Natural killer cell (primary cell): Measurements from ENCODE around the gene FZD8. TPM values are rescaled to one million over a fixed set of nuclear protein-coding genes. Genes with fewer than 3 reads are reported as not detected.

Source experiments
- ATAC-seq, 3 donors: fragments of 150-1000 bp in 2 of 3; fragments of 200-7000 bp in 1 of 3; cut with Tn5 transposase; 1 replicate in 1 of 3; 2 replicates in 2 of 3; pipeline ENCODE4 v1.10.0; 2021; ENCODE audit warnings: mild to moderate bottlenecking in 2 of 3, moderate library complexity in 2 of 3
- DNase-seq, 2 donors: peaks; one replicate each; pipeline versions ENCODE4 v3.0.0 to v3.0.0-alpha.2; 2013 to 2021; ENCODE audit warnings: mixed read lengths in 1 of 2
- H3K27ac ChIP-seq: one replicate; pipeline ENCODE4 v1.5.1; 2013; ENCODE audit warnings: mild to moderate bottlenecking, low read length
- H3K27me3 ChIP-seq: one replicate; pipeline ENCODE4 v1.6.1; 2013; ENCODE audit warnings: low read length; ENCODE audit not compliant: control insufficient read depth, insufficient read depth
- H3K36me3 ChIP-seq: one replicate; pipeline ENCODE4 v1.6.1; 2013; ENCODE audit warnings: low read length; ENCODE audit not compliant: control insufficient read depth, insufficient read depth
- H3K4me1 ChIP-seq: one replicate; pipeline ENCODE4 v1.6.1; 2013; ENCODE audit warnings: low read length; ENCODE audit not compliant: control insufficient read depth, insufficient read depth
- H3K4me3 ChIP-seq: one replicate; pipeline ENCODE4 v1.5.1; 2013; ENCODE audit warnings: low read length
- H3K9me3 ChIP-seq: one replicate; pipeline ENCODE4 v1.6.1; 2013; ENCODE audit warnings: low read length; ENCODE audit not compliant: control insufficient read depth, insufficient read depth
- H3K27ac Mint-ChIP-seq, 2 donors: one replicate each; pipeline ENCODE4 v1.8.0; 2022; ENCODE audit warnings: mild to moderate bottlenecking in 2 of 2, mixed read lengths in 2 of 2, moderate library complexity in 1 of 2
- H3K27me3 Mint-ChIP-seq, 2 donors: one replicate each; pipeline ENCODE4 v1.8.0; 2022; ENCODE audit warnings: low read depth in 2 of 2, mixed read lengths in 2 of 2
- H3K36me3 Mint-ChIP-seq: one replicate; pipeline ENCODE4 v1.8.0; 2022; ENCODE audit warnings: mixed read lengths
- H3K4me1 Mint-ChIP-seq, 2 donors: one replicate each; pipeline ENCODE4 v1.8.0; 2022; ENCODE audit warnings: mixed read lengths in 2 of 2
- H3K4me3 Mint-ChIP-seq: one replicate; pipeline ENCODE4 v1.8.0; 2022; ENCODE audit warnings: mild to moderate bottlenecking, moderate library complexity, mixed read lengths
- H3K9me3 Mint-ChIP-seq, 2 donors: one replicate each; pipeline ENCODE4 v1.8.0; 2022; ENCODE audit warnings: mixed read lengths in 2 of 2
- WGBS: methylation state at CpG from one replicate; pipeline ENCODE4 v1.1.7; 2013; ENCODE audit warnings: missing lambda C conversion rate; ENCODE audit not compliant: insufficient coverage; 5-methylcytosine and 5-hydroxymethylcytosine counted together
- intact Hi-C: fragments of 100-400 bp; cut with micrococcal nuclease; formaldehyde crosslinking; loops from one replicate; pipeline ENCODE4 v1.14.2; 2022
- total RNA-seq, 4 donors: library from RNA; stranded (reverse); fragments of 120-200 nt in 1 of 4; gene quantifications; one replicate each; pipeline versions ENCODE4 v1.2.3 to v1.2.4, GENCODE V29; 2013 to 2022
- TF ChIP-seq, protein P1 (sequence below): fragments of 200-600 bp; IDR thresholded peaks from one replicate; pipeline ENCODE4 v1.8.0; 2022; ENCODE audit warnings: antibody characterized with exemption

Gene FZD8
- total RNA-seq, 3 donors from 2014 or later (not counting 1 experiment from before 2014, with no cell fraction given): 0.85 to 1.4 (median 1.4) TPM

DNA sequence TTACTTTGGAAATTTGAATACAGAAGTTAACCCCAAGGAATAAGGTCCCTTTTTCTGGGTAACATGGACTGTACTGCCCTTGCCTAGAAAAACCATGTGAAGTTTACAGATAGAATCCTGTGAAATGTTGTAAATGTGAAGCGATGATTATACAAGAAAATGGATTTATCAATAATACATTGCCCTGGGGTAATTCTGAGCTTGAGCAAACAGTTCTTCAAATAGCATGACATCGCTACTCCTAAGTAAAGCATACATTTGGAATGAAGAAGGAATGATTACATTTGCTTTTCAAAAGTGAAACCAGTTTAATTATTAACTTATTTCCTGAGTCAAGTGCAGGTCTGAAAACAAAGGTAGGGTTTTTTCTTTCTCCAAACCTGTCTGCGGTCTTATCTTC is 43.3 kb upstream of the FZD8 start:
- H3K4me3 Mint-ChIP-seq: no peak overlapping the region
- intact Hi-C loops: no loop called here
- peaks cover 5 to 12% of the 10 kb centered on the region in 2 donors for H3K9me3 Mint-ChIP-seq
- no peaks in the 10 kb centered on the region for H3K36me3 Mint-ChIP-seq
- peaks cover 0 to 2% of the 10 kb centered on the region in 2 donors for H3K27me3 Mint-ChIP-seq
- TF ChIP-seq, protein P1, sequence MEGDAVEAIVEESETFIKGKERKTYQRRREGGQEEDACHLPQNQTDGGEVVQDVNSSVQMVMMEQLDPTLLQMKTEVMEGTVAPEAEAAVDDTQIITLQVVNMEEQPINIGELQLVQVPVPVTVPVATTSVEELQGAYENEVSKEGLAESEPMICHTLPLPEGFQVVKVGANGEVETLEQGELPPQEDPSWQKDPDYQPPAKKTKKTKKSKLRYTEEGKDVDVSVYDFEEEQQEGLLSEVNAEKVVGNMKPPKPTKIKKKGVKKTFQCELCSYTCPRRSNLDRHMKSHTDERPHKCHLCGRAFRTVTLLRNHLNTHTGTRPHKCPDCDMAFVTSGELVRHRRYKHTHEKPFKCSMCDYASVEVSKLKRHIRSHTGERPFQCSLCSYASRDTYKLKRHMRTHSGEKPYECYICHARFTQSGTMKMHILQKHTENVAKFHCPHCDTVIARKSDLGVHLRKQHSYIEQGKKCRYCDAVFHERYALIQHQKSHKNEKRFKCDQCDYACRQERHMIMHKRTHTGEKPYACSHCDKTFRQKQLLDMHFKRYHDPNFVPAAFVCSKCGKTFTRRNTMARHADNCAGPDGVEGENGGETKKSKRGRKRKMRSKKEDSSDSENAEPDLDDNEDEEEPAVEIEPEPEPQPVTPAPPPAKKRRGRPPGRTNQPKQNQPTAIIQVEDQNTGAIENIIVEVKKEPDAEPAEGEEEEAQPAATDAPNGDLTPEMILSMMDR: no peak
- no peak for DNase-seq
- Histone ChIP-seq H3K27ac (no peak overlapping the region), H3K36me3 (no peaks in the 10 kb centered on the region), H3K27me3 (no peaks in the 10 kb centered on the region), H3K4me1 (no peaks in the 10 kb centered on the region), H3K9me3 (no peaks in the 10 kb centered on the region), H3K4me3 (no peak overlapping the region)
- H3K27ac Mint-ChIP-seq: no peak overlapping the region
- WGBS: 100% methylated on average over 3 of the region's 3 CpGs
- no peaks in the 10 kb centered on the region for H3K4me1 Mint-ChIP-seq
- ATAC-seq: no peak

DNA sequence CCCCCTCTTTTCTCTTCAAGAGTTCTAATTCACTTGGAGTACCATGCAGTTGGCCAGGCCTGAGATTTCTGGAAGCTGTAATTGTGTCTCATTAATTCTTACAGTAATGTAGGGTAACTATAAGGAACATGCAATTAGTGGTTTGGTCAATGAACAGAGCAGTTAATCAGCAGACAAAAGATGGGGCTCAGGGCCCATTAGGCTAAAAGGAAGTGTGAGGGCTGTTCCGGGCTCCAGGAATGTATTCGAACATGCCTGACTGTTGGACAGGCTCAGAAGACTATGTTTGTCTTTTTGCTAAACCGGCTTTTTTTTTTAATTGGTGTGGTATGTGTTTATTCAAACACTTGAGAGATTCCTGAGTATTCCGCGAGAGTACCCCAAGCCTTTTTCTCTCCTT is 42.5 kb upstream of the FZD8 start:
- WGBS: 96% methylated on average over 3 of the region's 5 CpGs
- TF ChIP-seq, protein P1: no peak
- Mint-ChIP-seq H3K36me3 (no peaks in the 10 kb centered on the region), H3K4me3 (no peak overlapping the region), H3K4me1 (no peaks in the 10 kb centered on the region), H3K27ac (no peak overlapping the region), H3K27me3 (no peaks in the 10 kb centered on the region), H3K9me3 (peaks cover 5 to 12% of the 10 kb centered on the region in 2 donors)
- no peaks in the 10 kb centered on the region for H3K4me1 ChIP-seq
- intact Hi-C loops: no loop called here
- no peaks in the 10 kb centered on the region for H3K9me3 ChIP-seq
- H3K27me3 ChIP-seq: no peaks in the 10 kb centered on the region
- DNase-seq (no peak), ATAC-seq (no peak)
- H3K27ac ChIP-seq: no peak overlapping the region
- H3K4me3 ChIP-seq: no peak overlapping the region
- no peaks in the 10 kb centered on the region for H3K36me3 ChIP-seq

DNA sequence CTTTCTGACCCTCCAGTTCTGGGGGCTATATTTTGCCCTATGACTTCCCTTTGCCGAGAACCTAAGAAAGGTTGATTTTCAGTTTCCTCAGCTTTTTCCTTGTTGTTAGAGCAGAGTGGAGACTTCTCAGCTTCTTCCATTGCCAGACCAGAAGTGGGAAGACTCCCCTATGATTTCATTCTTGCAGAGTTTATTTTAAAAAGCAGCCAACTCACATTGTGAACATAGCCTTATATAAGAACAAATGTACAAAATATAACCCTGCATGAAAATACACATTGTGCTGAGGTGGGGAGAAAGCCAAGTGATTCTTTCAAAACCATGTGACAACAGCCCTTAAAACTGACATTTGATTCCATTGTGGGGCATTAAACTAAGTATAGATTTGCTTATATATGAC is 33.8 kb upstream of the FZD8 start:
- intact Hi-C loops: no loop called here
- no peak overlapping the region for H3K27ac ChIP-seq
- Mint-ChIP-seq H3K4me1 (no peaks in the 10 kb centered on the region), H3K9me3 (peaks cover 2 to 5% of the 10 kb centered on the region in 2 donors), H3K36me3 (no peaks in the 10 kb centered on the region), H3K27me3 (no peaks in the 10 kb centered on the region), H3K27ac (no peak overlapping the region), H3K4me3 (no peak overlapping the region)
- H3K27me3 ChIP-seq: no peaks in the 10 kb centered on the region
- DNase-seq: no peak
- 89% methylated on average over 1 of the region's 1 CpG for WGBS
- no peak overlapping the region for H3K4me3 ChIP-seq
- TF ChIP-seq, protein P1: no peak
- no peaks in the 10 kb centered on the region for H3K9me3 ChIP-seq
- ATAC-seq: no peak
- H3K36me3 ChIP-seq: no peaks in the 10 kb centered on the region
- H3K4me1 ChIP-seq: no peaks in the 10 kb centered on the region

DNA sequence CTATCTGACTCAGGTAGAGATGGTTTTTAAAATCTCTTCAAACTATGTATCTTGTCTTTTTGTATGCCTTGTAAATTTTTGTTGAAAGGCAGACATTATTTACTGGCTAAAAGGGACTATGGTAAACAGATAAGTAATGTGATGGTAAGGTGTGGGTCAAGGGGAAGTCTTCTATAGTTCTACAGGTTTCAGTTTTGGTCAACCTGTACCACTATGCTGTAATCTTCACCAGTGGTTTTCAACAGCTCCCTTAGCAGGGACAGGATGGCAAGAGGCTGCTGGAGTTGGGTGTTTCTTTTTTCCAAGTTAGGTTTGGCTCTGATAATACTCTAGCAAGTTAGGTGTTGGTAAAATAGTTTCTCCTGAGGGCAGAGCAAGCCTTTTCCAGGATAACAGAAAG is 32.7 kb upstream of the FZD8 start:
- H3K36me3 Mint-ChIP-seq: no peaks in the 10 kb centered on the region
- no peaks in the 10 kb centered on the region for H3K4me1 Mint-ChIP-seq
- DNase-seq (no peak), ATAC-seq (no peak)
- H3K27ac ChIP-seq: no peak overlapping the region
- no peaks in the 10 kb centered on the region for H3K36me3 ChIP-seq
- no peaks in the 10 kb centered on the region for H3K4me1 ChIP-seq
- no peaks in the 10 kb centered on the region for H3K27me3 Mint-ChIP-seq
- H3K4me3 Mint-ChIP-seq: no peak overlapping the region
- H3K9me3 ChIP-seq: no peaks in the 10 kb centered on the region
- intact Hi-C loops: no loop called here
- H3K4me3 ChIP-seq: no peak overlapping the region
- TF ChIP-seq, protein P1: no peak
- no peak overlapping the region for H3K27ac Mint-ChIP-seq
- H3K27me3 ChIP-seq: no peaks in the 10 kb centered on the region
- peaks cover 2 to 3% of the 10 kb centered on the region in 2 donors for H3K9me3 Mint-ChIP-seq
